Measurements from ENCODE around the gene CLDN9.

Gene CLDN9

DNA sequence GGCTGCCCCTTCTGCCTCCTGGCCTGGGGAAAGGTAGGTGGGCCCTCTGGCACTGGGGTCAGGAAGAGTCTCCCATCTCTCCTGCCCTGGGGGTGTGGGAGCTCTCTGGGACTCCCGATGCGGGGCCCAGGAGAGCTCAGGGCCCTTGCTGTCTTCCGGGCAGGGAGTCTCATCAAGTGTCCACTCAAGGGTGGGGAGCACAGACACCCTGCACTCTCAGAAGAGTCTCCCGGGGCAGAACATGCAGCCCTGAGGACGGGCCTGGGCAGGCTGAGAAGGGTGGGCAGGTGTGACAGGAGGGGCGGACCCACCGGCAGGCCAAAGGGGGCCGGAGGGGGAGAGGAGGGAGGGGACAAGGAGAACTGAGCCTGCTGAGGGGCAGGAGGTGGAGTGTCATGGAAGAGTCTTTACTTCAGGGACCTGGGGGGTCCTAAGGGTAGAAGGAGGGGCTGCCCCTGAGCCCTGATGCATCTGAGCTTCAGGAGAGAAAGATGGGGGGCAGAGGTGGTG is 24.1 kb upstream of the CLDN9 start:
- TF ChIP-seq, protein P1, sequence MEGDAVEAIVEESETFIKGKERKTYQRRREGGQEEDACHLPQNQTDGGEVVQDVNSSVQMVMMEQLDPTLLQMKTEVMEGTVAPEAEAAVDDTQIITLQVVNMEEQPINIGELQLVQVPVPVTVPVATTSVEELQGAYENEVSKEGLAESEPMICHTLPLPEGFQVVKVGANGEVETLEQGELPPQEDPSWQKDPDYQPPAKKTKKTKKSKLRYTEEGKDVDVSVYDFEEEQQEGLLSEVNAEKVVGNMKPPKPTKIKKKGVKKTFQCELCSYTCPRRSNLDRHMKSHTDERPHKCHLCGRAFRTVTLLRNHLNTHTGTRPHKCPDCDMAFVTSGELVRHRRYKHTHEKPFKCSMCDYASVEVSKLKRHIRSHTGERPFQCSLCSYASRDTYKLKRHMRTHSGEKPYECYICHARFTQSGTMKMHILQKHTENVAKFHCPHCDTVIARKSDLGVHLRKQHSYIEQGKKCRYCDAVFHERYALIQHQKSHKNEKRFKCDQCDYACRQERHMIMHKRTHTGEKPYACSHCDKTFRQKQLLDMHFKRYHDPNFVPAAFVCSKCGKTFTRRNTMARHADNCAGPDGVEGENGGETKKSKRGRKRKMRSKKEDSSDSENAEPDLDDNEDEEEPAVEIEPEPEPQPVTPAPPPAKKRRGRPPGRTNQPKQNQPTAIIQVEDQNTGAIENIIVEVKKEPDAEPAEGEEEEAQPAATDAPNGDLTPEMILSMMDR (IDR thresholded peaks at IDR 0.05; ENCODE audit: extremely low read depth, missing control alignments) = no peak
- no peak for DNase-seq (ENCODE audit: low spot score)

DNA sequence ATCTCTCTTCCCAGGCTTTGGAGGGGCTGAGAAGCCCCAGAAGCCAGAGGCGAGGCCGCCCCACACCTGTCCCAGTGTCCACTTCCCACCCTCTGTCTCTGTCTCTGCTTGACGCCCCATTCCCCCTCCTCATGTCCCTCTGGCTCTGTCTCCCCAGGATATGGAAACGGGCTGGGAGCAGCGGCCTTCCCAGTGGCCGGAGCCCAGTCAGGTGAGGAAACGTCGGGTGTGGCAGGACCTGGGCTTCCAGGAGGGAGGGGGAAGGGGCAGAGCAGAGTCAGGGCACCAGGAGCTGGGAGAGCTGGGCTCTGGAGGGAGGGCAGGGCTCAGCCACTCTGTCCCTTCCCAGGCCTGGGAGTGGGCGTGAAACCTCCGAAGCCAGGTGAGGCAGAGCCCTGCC is 21.8 kb upstream of the CLDN9 start:
- TF ChIP-seq, protein P1 (IDR thresholded peaks at IDR 0.05; ENCODE audit: extremely low read depth, missing control alignments) = no peak
- DNase-seq (ENCODE audit: low spot score) = no peak

DNA sequence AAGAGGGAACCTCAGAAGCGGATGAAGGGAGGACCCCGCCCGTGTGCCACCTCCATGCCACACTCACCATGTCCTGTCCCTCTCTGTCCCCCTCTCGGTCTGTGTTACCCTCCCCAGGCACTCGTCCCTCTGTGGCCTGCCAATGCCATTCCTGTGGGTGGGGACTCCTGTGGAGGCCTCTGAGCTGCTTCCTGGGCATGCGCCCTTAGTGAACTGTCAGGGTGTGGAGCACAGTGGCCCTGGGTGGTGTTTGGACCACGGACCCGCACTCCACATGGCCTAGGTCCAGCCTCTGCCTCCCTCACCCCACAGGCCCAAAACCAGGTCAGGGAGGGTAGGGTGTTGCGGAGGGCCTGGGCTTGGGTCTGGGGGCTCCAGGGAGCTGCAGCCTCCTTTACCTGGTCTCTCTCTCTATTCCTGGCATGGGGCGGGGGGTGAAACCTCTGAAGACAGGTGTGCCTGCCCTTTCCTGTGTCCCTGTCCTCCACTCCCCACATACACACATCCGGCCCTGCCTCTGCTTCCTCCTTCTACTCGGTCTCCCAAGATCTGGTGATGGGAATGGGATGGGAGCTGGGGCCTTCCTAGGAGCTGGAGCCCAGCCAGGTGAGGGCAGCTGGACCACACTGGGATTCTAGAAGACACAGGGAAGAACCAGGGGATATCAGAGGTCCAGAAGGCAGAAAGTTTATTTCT is 21.0 kb upstream of the CLDN9 start:
- DNase-seq (ENCODE audit: low spot score) = no peak
- TF ChIP-seq, protein P1 (IDR thresholded peaks at IDR 0.05; ENCODE audit: extremely low read depth, missing control alignments) = no peak

DNA sequence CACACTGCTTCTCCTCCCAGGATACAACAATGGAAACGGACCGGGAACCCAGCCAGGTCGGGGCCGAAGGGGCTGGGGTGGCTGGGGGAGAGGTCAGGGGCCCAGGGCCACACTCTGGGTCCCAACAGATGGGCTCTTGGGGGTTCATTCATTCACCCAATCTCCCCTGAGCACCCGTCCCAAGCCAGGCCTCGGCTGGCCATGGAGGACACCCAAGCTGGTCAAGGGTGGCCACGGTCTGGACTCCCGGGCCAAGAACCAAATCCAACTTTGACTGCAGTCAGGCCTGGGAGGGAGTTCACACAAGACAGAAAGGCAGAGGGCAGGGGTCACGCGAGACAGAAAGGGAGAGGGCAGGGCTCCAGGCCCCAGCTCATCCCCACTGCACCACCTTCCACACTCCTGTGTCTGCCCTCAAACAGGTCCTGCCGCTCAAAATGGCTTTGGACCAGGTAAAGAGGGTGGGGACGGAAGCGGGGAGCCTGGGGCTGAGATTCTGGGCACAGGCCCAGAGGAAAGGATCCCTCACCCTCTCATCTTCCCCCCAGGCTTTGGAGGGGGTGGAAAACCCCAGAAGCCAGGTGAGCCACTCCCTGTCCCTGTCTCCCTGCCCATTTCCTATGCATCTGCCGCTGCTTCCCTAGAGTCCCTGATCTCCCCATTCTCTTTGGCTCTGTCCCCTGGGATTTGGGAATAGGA is 20.2 kb upstream of the CLDN9 start:
- no peak for DNase-seq (ENCODE audit: low spot score)
- TF ChIP-seq, protein P1 (IDR thresholded peaks at IDR 0.05; ENCODE audit: extremely low read depth, missing control alignments) = no peak

DNA sequence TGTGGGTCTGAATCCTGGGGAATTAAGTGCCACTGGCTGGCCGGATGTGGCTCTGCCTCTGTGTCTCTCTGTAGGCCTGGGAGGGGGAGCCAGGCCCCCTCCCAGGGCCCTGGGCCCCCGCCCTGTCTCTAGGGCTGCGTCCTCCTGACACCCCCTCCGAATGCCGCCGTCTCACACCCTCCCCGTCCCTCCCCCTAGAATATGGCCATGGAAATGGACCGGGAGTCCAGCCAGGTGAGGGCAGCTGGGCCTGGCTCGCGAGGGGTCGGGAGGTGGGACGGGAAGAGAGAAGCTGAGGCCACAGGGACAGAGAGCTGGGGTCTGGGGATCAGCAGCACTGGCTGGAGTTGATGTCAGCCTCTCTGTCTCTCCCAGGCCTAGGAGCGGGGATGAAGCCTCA is 16.4 kb upstream of the CLDN9 start:
- TF ChIP-seq, protein P1 (IDR thresholded peaks at IDR 0.05; ENCODE audit: extremely low read depth, missing control alignments) = no peak
- DNase-seq (ENCODE audit: low spot score) = no peak

DNA sequence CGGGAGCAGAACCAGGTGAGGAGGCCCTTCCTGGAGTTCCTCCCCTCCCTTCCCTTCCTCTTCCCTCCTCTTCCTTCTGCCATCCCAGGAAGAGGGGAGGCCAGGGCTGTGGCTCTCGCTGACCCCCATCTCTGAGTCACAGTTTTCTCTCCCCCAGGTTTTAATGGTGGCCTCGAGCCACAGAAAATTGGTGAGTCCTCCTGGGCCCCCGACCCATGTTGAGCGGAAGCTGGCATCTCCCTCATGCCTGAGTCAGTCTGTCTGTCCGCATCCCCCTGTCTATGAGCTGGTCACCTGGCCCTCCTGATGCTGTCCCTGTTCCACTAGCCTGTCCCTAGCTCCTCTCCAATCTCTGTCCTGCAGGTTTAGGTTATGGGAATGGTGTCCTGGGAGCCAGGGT is 12.8 kb upstream of the CLDN9 start:
- TF ChIP-seq, protein P1 (IDR thresholded peaks at IDR 0.05; ENCODE audit: extremely low read depth, missing control alignments) = no peak
- DNase-seq (ENCODE audit: low spot score) = no peak

DNA sequence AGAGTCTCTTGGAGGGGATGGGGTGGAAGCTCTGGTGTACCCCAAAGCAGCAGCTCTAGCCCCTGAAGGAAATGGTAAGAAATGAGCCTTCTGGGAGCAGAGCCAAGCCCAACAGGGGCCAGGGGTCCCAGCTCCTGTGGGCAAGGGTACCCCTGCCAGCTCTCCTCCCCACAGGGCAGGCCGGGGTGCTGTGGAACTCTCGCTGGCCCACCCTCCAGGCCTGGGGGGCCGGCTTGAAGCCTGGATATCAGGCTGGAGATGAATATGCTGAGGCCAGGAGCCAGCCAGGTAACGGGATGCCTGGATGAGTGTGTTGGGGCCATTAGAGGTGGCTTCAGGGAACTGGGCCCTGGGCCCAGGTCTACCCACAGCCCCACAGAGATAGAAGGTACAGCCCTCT is 12.2 kb upstream of the CLDN9 start:
- TF ChIP-seq, protein P1 (IDR thresholded peaks at IDR 0.05; ENCODE audit: extremely low read depth, missing control alignments) = no peak
- no peak for DNase-seq (ENCODE audit: low spot score)

Data from GM20000 (cell line).